ENCODE measurements around the gene GPC5. TPM values are rescaled to one million over a fixed set of nuclear protein-coding genes. Genes with fewer than 3 reads are reported as not detected.

The GPC5 gene
- total RNA-seq, 2 donors from 2014 or later = not detected

DNA sequence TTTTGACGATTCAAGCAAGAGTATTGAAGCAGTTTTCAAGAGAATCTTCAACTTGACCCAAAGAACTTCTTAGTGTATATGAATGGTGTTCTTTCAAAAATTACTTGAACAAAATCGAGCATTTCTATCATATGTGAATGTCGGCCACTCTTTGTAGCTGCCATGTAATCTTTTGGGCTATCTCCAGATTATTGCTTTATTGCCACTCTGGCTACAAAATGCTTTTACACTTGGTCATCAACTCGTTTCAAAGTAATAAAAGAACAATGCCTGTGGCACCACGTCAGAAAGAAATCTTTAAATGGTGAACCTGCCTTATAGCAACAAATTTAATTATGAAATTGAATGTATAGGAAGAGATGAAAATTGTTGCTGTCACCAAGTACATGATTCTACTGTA is 834.5 kb downstream of the GPC5 start:
- ATAC-seq (no peak), DNase-seq (no peak)
- 52 to 57% methylated on average over 5 of the region's 5 CpGs for WGBS, 2 donors
- H3K4me1 ChIP-seq = no peaks in the 10 kb centered on the region
- no peak for TF ChIP-seq POLR2A (IDR thresholded peaks at IDR 0.05)
- TF ChIP-seq, protein P1, sequence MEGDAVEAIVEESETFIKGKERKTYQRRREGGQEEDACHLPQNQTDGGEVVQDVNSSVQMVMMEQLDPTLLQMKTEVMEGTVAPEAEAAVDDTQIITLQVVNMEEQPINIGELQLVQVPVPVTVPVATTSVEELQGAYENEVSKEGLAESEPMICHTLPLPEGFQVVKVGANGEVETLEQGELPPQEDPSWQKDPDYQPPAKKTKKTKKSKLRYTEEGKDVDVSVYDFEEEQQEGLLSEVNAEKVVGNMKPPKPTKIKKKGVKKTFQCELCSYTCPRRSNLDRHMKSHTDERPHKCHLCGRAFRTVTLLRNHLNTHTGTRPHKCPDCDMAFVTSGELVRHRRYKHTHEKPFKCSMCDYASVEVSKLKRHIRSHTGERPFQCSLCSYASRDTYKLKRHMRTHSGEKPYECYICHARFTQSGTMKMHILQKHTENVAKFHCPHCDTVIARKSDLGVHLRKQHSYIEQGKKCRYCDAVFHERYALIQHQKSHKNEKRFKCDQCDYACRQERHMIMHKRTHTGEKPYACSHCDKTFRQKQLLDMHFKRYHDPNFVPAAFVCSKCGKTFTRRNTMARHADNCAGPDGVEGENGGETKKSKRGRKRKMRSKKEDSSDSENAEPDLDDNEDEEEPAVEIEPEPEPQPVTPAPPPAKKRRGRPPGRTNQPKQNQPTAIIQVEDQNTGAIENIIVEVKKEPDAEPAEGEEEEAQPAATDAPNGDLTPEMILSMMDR (IDR thresholded peaks at IDR 0.05) = no peak
- H3K4me3 ChIP-seq = no peak overlapping the region
- H3K36me3 ChIP-seq (replicated peaks in 1 of 2; ENCODE audit: insufficient read depth in 1 of 2, low read depth in 2 of 2) = no peaks in the 10 kb centered on the region
- no peaks in the 10 kb centered on the region for H3K27me3 ChIP-seq
- intact Hi-C loops (cut with DNase I) = no loop called here
- no peak overlapping the region for H3K27ac ChIP-seq
- no peaks in the 10 kb centered on the region for H3K9me3 ChIP-seq

DNA sequence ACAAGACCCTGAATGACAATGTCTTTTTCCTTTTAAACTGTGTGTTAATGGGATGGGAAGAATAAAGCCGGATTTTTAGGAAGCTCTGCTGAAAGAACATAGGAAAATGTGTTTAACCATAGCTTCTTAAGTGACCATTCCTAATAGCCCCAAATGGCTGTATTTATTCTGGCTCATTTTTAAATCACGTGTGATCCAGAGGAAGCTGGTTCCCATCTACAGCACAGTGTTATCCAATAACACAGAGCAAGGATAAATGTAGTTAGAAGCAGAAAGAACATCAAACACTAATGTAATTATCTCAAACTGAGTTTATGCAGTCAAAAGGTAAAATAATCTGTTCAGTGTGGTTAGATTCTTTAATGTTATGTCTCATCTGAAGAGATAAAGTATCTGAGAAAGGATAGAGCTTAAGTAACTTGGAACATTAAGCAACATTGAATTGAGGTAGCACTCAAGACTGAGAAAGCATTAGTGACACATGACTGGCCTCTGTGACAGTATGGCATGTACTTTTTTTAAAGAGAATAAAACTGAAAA is 853.3 kb downstream of the GPC5 start:
- Histone ChIP-seq H3K27ac (no peak overlapping the region), H3K36me3 (replicated peaks in 1 of 2; ENCODE audit: insufficient read depth in 1 of 2, low read depth in 2 of 2) (no peaks in the 10 kb centered on the region), H3K4me1 (no peaks in the 10 kb centered on the region), H3K9me3 (no peaks in the 10 kb centered on the region), H3K4me3 (no peak overlapping the region), H3K27me3 (no peaks in the 10 kb centered on the region)
- intact Hi-C loops (cut with DNase I) = no loop called here
- no peak for TF ChIP-seq POLR2A (IDR thresholded peaks at IDR 0.05)
- TF ChIP-seq, protein P1 (IDR thresholded peaks at IDR 0.05) = no peak
- ATAC-seq = no peak
- WGBS, 2 donors = 40 to 43% methylated on average over 2 of the region's 2 CpGs
- DNase-seq = no peak

DNA sequence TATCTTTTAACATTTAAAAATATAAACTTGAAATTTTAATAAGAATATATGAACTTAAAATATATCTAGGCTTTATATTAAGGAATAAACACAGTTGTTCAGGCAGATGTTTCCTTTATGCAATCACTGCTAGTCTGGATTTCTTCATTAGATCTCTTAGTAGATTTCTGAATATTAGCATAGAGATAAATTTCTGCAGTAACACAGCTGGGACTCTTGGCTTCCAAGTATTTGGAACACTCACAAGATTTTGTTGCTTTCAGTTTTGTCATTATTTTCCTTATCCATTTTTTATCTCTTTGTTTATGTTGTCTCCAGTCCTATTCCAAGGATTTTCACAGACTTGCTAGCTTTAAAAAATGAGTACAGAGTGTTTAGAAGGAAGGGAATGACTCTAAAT is 857.1 kb downstream of the GPC5 start:
- TF ChIP-seq, protein P1 (IDR thresholded peaks at IDR 0.05) = no peak
- no peak for TF ChIP-seq POLR2A (IDR thresholded peaks at IDR 0.05)
- Histone ChIP-seq H3K4me3 (no peak overlapping the region), H3K9me3 (no peaks in the 10 kb centered on the region), H3K36me3 (replicated peaks in 1 of 2; ENCODE audit: insufficient read depth in 1 of 2, low read depth in 2 of 2) (no peaks in the 10 kb centered on the region), H3K4me1 (no peaks in the 10 kb centered on the region), H3K27me3 (no peaks in the 10 kb centered on the region), H3K27ac (no peak overlapping the region)
- no peak for ATAC-seq
- no peak for DNase-seq
- intact Hi-C loops (cut with DNase I) = no loop called here

DNA sequence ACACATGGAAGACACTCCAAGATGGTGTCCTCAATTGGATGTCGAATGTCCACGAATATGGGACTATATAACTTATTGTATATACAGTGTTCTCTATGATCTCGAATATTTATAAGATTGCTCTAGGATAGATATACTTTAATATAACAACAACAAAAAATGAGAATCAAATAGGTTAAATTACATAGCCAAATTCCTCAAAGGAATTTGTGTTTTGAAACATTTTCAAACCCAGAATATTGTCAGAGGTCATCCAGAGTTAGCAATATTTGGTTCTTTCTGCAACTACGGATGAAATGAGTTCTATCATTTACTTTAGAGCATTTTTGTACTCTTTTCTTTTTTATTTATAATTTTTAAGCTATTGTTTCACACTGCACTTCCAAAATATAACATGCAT is 857.8 kb downstream of the GPC5 start:
- no peaks in the 10 kb centered on the region for H3K9me3 ChIP-seq
- ATAC-seq (no peak), DNase-seq (no peak)
- no peak overlapping the region for H3K4me3 ChIP-seq
- H3K27me3 ChIP-seq = no peaks in the 10 kb centered on the region
- H3K27ac ChIP-seq = no peak overlapping the region
- TF ChIP-seq, protein P1 (IDR thresholded peaks at IDR 0.05) = no peak
- no peak for TF ChIP-seq POLR2A (IDR thresholded peaks at IDR 0.05)
- no peaks in the 10 kb centered on the region for H3K36me3 ChIP-seq (replicated peaks in 1 of 2; ENCODE audit: insufficient read depth in 1 of 2, low read depth in 2 of 2)
- intact Hi-C loops (cut with DNase I) = no loop called here
- no peaks in the 10 kb centered on the region for H3K4me1 ChIP-seq
- WGBS, 2 donors = 66 to 72% methylated on average over 4 of the region's 4 CpGs

DNA sequence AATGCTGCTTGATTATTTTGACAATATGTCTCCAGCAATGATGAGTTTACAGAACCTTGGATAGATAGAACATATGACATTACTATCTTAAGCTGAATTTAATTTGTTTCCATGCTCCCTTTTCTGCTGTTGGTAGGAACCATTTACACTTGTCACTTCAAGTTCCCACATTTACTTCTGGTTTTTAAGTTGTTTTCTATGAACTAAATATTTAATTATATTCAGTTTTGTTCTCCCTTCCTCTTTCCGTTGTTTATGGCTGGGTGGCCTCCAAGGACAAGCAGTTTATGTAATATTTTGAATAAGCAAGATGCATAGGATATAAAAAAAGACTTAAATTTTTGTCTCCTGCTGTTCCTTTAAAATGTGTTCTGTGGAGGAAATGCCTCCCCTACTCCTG is 860.6 kb downstream of the GPC5 start:
- Histone ChIP-seq H3K9me3 (no peaks in the 10 kb centered on the region), H3K27ac (no peak overlapping the region), H3K36me3 (replicated peaks in 1 of 2; ENCODE audit: insufficient read depth in 1 of 2, low read depth in 2 of 2) (no peaks in the 10 kb centered on the region), H3K4me1 (no peaks in the 10 kb centered on the region), H3K4me3 (no peak overlapping the region), H3K27me3 (no peaks in the 10 kb centered on the region)
- TF ChIP-seq, protein P1 (IDR thresholded peaks at IDR 0.05) = no peak
- TF ChIP-seq POLR2A (IDR thresholded peaks at IDR 0.05) = no peak
- DNase-seq = no peak
- intact Hi-C loops (cut with DNase I) = no loop called here
- no peak for ATAC-seq
- 8 to 37% methylated on average over 1 of the region's 1 CpG for WGBS, 2 donors
